Activated T-cell treated with anti-CD3 and anti-CD28 coated beads, Interleukin-2, amount 50 U/mL, for 1 hour (primary cell): ENCODE measurements around the gene CABCOCO1.

Source experiments
- DNase-seq: peaks from one replicate; pipeline ENCODE4 v3.0.0-alpha.2; 2020

CABCOCO1 gene, protein sequence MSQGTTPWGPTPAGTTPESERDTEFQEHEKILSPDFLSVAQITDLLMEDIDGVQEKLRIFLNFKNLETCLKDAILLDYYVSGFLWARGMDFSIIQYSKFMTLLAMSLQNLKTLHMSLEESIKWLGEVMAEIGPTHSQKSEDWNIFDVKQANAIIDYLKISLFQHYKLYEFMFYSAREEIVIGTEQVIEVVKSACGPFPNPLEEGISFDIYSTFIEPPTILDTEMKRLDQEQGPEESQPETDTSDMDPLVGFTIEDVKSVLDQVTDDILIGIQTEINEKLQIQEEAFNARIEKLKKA

DNA sequence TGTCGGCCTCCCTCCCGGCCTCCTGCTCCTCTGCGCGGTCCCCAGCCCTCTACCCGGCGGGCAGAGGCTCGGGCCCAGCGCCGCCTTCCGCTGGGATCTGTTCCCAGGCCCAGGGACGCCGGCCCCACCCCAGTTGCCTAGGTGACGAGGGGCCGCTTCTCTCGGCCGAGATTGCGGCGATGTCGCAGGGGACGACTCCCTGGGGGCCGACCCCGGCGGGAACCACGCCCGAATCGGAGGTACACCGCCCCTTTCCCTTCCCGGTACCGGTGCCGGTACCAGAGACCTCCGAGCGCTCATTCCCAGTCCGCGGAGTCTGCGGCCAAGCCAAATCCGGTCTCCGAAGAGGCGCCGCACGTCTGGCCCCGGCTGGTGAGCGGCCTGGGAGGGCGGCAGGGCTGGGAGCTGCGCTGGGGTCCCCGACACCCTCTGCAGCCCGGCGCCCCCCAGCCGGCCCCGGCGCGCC is at the start of gene CABCOCO1:
CABCOCO1 (plus strand) TSS at position 136 of the 466 bp plus-strand sequence; CDS start at position 180, 44 bp downstream.
- DNase-seq = no peak

DNA sequence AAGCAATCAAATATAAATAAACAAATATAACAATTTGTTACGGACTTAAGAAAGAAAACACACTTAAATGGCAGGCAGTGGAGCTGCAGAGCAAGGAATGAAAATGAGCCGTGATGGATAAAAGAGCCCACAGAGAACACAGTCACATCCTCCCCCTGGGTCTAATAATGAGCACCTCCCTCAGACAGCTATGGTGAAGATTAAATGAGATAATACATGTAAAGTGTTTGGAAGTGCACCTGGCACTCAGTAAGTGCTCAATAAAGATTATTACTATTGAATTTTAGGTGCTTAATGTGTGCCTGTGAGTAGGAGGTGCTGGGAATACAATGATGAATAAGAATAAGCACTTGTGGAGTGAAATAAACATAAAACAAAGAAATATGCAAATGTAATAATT is 49.1 kb upstream of the CABCOCO1 start:
- no peak for DNase-seq

DNA sequence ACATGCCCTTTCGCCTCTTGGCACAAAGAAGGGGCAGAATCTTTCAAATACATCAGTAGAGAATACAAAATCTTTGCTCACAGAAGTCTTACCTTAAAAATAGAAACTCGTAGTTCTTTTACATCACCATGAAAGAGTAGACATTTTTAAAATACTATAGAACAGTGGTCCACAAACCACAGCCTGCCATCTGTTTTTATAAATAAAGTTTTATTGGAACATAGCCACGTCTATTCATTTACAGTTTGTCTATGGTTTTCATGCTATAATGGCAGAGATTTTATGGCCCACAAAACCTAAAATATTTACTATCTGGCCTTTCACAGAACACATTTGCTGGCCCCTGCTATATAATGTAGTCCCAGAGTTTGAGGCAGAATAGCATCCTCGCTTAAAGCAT is 46.1 kb upstream of the CABCOCO1 start:
- DNase-seq = no peak

DNA sequence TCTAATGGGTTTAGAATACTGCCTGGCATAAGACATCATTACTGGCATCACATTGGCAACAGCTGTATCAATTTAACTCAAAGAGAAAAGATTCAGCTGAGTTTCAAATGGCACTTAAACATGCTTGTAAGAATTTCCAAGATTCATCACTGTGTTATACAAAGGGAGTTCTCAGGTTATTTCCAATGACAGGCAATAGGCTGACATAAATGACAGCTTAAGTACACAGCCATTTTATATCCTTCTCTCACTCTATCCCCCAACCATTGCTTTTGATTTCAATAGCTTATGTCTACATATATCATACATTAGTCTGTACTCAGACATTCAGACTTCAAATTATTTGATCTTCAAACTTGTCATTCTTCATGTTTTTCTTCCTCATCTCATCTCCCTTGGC is 45.5 kb upstream of the CABCOCO1 start:
- DNase-seq = no peak

DNA sequence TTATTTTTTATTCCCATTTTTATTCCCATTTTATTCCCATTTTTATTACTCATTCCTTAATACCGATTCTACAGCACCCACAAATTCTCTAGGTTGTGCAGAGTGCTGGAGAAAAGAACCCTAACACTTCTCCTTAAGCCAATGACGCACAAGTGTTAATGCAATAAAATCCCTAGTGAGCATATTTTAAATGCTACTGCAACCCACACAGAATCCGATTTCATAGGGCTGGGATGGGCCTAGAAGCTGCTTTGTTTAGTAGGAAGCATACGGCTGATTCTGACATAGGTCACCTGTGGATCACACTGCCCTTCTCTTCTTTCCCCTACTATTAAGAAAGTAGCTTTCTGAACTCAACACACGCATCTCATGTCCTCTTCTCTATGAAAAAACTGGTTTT is 45.1 kb upstream of the CABCOCO1 start:
- no peak for DNase-seq

DNA sequence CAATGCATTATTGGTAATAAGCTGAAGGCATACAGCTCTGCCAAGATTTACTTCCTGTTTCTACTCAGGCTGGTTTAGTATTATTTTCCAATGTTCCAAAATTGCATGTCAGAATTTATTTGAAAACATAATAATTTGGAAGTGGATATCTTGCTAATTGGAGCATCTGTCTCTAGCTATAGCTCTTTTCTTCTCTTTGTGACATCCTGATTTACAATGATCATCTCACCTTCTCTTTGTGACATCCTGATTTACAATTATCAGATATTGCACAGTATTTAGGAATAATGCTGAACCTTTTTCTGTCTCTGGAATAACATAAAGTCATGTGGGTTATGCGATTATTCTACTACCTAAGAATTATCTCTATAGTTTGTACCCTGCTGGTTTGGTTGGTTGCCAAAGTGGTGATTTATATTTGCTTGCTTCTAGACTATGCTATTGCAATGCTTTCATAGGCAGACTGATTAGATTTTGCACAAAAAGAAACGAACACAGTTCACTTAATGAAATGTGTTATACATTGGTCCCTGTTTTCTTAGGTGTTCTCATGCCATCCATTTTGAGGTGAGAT is 44.3 kb upstream of the CABCOCO1 start:
- DNase-seq = no peak

DNA sequence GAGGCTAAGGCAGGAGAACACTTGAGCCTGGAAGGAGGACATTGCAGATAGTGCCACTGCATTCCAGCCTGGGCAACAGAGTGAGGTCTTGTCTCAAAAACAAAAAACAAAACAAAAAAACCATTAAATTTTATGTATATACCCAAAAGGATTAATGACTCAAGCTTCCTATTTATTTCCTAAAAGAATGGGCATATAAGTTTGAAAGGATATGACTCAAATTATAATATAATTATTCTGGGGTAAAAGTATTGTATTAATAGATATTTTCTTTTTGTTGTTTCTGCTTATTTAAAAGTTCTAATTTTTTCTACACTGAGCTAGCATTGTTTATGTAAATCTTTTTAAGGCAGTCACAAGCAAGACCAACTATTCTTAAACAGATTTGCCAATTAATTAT is 42.2 kb upstream of the CABCOCO1 start:
- DNase-seq = no peak

DNA sequence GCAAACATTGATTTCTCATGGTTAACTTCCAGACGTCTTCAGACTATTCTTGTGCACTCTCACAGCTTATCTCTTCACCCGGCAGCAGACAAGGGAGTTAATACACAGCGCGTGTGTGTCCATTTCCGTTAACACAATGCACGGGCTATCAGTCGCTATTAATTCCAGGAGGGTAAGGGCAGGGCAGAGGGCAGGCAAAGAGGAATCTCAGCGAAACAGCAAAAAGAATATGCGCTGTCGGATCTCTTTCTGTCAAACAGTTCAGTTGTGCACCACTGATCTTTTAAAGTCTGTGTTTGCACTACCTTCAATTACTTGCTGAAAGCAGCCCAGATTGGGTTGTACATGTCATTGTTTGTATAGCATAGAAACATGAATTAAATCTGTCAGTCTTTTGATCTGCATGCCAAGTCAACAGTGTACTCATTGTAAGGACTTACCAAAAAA is 41.1 kb upstream of the CABCOCO1 start:
- no peak for DNase-seq

DNA sequence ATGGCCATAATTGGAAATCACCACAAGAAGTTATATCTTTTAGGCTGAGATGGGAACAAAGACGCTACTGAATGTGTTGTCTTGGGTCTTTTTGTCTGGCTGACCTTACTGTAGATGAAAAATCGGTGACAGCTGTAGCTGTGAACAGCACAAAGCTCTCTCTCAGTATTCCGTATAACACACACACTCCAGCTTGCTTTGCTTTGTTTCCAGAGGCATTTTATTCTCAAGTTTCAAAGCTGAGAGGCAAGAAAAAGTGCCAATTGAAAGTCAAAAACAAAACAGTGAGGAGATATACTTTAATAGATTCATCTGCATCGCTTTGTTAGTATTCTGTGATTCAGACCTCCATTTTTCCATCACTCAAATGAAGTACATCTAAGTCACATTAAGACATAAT is 39.6 kb upstream of the CABCOCO1 start:
- DNase-seq = no peak

DNA sequence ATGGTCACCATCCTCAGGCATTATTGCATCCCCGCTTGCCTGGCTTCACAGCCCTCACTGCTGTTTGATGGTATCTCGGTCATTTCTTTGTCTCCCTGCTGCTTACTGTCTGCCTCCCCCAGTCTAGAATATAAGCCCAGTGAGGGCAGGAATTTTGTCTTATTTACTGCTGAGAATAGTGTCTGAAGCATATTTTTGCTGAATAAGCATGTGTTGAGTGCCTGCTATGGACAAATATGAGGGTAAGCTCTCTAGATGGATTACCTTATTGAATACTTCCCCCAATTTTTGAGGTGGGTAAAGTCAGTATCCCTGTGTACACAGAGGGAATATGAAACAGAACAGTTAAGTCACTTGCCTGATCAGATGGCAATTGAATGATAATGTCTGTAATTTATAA is 36.5 kb upstream of the CABCOCO1 start:
- DNase-seq = no peak

DNA sequence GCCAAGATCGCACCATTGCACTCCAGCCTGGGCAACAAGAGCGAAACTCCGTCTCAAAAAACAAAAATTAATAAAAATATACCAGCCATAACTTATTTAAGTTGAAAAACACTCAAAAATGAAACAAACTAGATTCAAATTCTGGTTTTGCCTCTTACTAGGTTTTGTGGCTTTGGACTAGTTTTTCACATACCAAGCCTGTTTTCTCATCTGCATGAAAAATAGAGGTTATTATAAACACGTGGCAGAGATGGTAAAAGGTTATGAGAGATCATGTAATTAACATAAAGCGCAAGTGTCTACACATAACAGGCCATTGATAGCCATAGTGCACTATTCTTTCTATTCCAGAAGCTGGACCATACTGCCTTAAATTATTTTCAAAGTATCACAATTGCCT is 35.5 kb upstream of the CABCOCO1 start:
- no peak for DNase-seq

DNA sequence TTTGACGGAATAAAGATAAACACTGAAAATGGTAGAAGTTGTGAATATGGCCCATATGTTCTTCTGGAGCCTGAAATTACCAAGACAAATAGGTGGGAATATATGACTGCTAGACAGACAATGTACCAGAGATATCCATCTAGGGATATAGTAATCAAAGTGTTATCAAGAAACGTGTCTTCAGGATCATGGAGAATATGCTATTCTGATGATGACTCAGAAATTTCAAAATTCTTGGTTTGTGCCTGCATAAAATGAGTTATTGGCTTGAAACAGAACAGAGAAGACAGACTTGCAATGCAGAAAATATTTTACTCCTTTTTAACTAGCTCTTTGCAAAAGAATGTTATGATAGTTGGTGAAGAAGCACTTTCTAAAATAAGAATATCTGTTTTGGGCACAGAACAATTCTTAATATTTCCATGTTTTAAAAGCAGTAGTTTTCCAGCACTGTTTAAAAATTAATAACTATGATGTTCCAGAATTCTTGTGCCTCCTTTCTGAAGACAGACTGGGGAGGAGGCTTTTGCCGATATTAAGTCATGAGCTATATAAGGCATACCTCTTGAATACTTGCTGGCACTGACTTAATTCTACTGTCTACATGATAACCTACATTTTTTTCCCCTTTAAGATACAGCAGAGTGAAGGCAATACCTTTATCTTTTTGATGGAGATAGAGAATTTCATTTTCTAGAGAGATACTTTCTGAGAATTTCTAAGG is 34.4 kb upstream of the CABCOCO1 start:
- no peak for DNase-seq

DNA sequence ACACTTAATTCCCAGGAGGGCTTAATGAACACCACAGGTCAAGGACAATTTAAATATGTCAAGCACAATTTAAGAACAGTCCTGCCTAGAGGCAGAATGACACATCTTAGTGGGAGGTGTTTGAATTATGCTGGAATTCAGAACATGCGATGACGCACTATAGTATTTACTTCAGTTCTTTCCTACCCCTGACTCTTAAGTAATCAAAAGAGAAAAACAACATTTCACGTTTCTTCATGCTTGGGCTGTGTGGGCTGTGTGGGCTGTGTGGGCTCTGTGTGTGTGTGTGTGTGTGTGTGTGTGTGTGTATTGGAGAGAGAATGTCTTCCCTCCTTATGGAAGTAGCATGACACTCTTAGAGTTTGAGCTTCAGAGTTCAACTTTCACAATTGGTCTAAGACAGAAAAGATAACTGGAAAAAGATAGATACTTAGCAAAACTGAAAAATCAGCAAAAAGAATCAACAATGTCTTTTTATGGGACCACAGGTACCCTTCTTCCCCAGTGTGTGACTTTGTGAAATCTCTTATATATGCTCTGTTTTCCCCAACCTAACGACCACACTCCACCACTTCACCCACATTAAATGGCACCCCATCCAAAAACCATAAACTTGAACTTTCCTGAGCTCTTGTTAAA is 33.7 kb upstream of the CABCOCO1 start:
- DNase-seq = no peak

DNA sequence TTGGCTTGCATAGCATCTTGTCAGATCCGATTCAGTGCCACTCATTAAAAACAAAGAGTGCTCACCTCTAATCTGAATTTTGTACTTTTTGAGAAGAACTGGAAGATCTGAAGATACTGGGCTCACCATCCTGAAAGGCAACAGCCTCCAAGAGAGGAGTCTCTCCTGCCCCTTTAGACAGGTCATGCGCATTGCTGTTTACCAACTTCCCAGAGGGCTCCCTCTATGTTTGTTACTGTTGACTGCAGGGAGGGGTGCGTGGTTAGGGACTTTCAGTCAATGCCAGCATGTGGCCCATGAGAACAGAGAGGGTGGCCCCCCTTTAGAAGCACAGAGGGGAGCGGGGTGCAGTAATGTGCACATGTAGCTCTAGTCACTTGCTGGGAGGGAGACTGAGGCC is 33.2 kb upstream of the CABCOCO1 start:
- DNase-seq = no peak

DNA sequence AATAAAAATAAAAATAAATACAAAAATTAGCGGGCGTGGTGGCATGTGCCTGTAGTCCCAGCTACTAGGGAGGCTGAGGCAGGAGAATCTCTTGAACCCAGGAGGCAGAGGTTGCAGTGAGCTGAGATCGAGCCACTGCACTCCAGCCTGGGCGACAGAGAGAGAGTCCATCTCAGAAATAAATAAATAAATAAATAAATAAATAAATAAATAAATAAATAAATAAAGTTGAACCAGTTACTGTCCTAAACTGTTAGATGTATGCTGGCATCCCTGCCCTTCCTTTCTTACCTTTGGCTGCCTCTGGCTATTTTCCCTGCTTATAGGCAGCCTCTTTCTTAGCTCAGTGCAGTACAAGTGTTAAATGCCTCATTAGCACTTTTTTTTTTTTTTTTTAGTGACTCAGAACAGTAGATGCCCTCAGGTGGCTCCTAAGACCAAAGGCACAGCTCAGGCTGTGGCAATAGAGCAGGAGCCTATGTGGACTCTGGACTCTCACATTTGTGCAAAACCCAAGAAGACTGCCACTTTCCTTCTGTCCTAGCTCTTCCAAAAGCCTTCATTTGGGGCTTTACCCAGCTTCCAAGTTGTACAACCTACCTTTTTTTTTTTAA is 30.6 kb upstream of the CABCOCO1 start:
- no peak for DNase-seq

DNA sequence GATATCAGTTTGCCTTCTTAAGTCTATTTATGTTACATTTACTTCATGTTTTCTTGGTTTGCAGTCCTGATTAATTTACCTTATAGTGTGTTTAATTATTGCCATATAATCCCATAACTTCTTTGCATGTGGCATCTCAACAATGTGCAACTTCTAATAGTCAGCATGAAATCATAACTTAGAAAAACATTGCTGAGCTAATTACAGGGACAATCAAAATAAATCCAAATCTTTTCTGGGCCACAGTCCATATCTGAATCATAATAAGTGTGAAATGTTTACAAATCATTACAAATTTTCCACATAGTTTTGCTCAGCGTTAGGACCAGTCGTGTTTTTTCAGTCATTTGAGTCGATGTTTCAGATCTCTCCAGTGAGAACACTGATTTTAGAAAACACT is 29.1 kb upstream of the CABCOCO1 start:
- DNase-seq = no peak

DNA sequence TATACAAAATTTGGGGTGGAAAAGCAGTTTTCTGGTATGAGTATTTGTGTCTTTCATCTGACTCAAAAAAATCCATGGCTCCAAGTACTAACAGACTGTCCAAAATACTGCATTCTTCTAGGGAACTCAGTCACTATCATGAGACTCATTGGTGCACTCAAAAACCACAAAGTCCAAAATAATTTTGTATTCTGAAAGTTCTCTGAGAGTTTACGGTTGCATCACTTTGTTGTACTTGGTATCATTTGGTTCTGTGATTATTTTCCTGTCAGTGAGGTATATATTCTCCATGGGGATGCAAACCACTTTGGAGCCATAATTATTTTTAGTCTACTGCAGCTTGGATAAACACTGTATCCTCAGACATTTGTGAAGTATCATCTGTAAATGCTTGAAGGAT is 28.0 kb upstream of the CABCOCO1 start:
- DNase-seq = no peak

DNA sequence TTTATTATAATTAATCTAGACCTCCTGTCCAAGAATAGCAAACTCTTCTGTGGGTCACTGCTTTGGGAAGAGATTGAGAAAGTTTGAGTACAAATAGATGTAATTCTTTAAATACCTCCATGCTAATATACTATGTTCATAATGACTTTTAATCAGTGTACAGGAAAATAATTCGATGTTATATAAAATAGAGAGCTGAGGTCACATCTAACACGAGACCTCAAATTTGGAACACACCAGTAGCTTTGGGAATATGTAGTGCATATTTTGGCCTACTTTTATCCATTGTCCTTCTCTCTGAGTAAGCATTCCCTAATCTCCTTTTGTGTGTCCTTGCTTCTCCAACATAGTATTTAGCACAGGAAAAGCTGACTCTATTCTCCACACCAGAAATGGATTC is 27.3 kb upstream of the CABCOCO1 start:
- DNase-seq = no peak

DNA sequence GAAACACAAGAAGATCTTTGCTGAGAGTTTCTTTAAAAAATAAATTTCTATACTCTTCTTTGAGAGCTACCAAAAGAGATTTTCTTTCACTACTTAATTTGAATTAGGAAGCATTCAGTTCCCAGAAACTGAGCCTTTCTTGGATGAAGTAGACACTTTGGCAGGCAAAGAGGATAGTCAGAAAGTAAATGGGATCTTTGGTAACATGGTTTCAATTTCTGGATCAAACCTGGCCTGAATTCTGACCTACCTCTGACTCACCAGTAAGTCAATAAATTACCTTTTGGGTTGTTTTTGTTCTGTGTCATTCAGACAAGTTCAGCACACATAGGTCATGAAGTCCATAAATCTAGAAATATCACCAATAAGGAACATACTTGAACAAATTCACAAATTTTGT is 26.8 kb upstream of the CABCOCO1 start:
- DNase-seq = no peak

DNA sequence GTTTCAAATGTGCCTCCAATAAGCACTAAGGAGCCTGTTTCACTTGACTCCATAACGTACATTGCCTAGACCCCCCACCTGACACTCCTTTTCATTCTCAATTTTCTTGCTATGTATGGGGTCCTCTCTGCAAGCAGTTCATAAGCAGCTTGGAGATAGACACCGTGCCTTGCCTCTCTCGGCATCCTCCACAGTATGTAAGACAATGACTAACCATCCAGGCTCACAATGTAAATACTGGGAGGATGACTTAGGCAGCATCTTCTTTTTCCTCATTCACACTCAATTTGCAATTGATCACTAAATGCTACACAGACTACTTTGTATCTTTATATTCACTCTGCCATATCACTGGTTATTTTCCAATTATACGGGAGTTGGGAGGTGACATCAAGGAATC is 22.8 kb upstream of the CABCOCO1 start:
- DNase-seq = no peak

DNA sequence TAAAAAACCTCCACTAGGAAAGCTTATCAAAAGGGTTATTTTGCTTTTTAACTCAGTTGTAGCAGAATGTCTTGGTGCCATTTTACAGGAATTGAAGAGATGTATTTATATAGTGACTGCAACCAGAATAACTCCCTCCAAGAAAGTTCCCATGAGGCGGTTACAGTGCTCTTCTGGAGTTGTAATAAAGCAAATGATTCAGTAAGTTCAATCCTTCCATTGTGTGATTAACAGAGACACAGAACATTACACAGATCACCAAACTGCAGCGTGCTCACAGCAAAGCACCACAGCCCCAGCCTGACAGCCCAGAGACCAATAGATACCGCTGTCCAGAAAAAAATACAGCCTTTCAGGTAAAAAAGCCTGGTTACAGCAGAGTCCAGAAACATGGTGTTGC is 21.9 kb upstream of the CABCOCO1 start:
- no peak for DNase-seq

DNA sequence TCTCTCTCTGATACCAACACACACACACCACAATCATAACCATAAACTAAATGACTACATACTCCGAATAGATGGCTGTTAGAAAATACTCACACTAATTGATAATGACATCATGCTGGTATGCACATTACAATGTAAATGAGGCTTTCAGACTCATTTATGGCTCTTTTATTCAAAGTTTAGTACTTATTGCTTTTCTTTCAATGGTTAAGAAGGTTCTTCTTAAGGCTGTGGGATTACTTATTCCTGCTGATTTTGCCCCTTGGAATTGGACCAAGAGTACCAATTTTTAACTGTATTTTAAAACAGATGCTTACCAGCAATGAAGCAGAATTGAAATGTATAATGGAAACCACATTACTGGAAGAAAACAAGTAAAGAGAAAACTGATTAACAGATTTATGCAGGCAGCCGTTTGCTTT is 20.6 kb upstream of the CABCOCO1 start:
- no peak for DNase-seq

DNA sequence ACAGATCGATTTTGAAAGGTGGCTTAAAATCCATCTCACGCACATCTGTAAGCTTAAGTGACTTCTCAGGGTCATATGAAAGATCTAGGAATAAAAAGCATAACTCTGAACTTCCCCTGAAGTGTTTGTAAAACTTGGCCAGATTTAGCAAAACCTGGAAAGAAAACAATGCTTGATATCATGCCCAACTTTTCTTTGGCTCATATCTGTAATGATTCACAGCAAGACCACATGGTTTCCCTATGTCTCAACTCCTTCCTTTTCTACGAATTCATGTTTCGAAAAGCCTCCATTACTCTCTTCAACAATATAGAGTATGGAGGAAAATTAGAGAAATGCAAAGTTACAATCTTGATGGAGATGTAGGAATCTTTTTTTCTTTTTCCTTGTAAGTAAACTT is 20.1 kb upstream of the CABCOCO1 start:
- DNase-seq = no peak
